Stomach (tissue), 9 donors: ENCODE results near the gene SULT1C4. TPM values are rescaled to one million over a fixed set of nuclear protein-coding genes. Genes with fewer than 3 reads are reported as not detected.
"Not testable (repeated sequence)": the region's sequence is repeated elsewhere in the genome, so short reads cannot be mapped to it uniquely, and the experiment has no call there.

ENCODE experiments used
- DNase-seq, 2 donors: peaks; one replicate each; pipeline versions ENCODE4 v3.0.0 to v3.0.0-alpha.2; 2013 to 2019
- H3K27ac ChIP-seq, 5 donors: fragments of 200-600 bp in 4 of 5; sonication (generic) in 4 of 5; one replicate each; pipeline ENCODE4 v1.5.1; 2013 to 2019; ENCODE audit warnings: mild to moderate bottlenecking in 1 of 5, moderate library complexity in 1 of 5
- H3K27me3 ChIP-seq, 3 donors: fragments of 200-600 bp; sonication (generic); one replicate each; pipeline ENCODE4 v1.5.1; 2017 to 2019; ENCODE audit warnings: mixed run types in 1 of 3
- H3K36me3 ChIP-seq, 4 donors: fragments of 200-600 bp; sonication (generic); 1 replicate in 3 of 4; 2 replicates in 1 of 4; pipeline ENCODE4 v1.5.1; 2016 to 2019
- H3K4me1 ChIP-seq, 4 donors: fragments of 200-600 bp; sonication (generic); one replicate each; pipeline ENCODE4 v1.5.1; 2016 to 2019
- H3K4me3 ChIP-seq, 4 donors: fragments of 200-600 bp; sonication (generic) in 3 of 4; one replicate each; pipeline ENCODE4 v1.5.1; 2016 to 2019; ENCODE audit warnings: mild to moderate bottlenecking in 1 of 4
- H3K9me3 ChIP-seq, 4 donors: fragments of 200-600 bp; sonication (generic); one replicate each; pipeline ENCODE4 v1.5.1; 2016 to 2019
- CTCF ChIP-seq, 7 experiments: fragments of 450-650 bp in 4 of 7; fragments of 200-600 bp in 3 of 7; sonication (generic) in 3 of 7; IDR thresholded peaks; one replicate each; pipeline ENCODE4 v1.5.1; 2016 to 2019; ENCODE audit warnings: antibody characterized with exemption in 7 of 7, control low read depth in 2 of 7, mild to moderate bottlenecking in 1 of 7
- EP300 ChIP-seq: sonication (generic); formaldehyde crosslinking; IDR thresholded peaks from one replicate; pipeline ENCODE4 v1.6.1; 2017; ENCODE audit warnings: antibody characterized with exemption
- POLR2A ChIP-seq, 4 donors: fragments of 450-650 bp; IDR thresholded peaks; one replicate each; pipeline ENCODE4 v1.6.1; 2016; ENCODE audit warnings: antibody characterized with exemption in 4 of 4, control low read depth in 2 of 4, mild to moderate bottlenecking in 1 of 4, moderate library complexity in 1 of 4
- POLR2AphosphoS5 ChIP-seq, 3 donors: sonication (generic); formaldehyde crosslinking; IDR thresholded peaks; one replicate each; pipeline ENCODE4 v1.6.1; 2016; ENCODE audit warnings: antibody characterized with exemption in 3 of 3
- WGBS, 5 donors: extraction: QIAGEN DNeasy Blood & Tissue Kit in 3 of 5; methylation state at CpG; one replicate each; pipeline versions ENCODE4 v1.1.5 to v1.1.7; 2013 to 2018; 5-methylcytosine and 5-hydroxymethylcytosine counted together
- intact Hi-C: fragments of 100-400 bp; cut with DNase I; formaldehyde crosslinking; loops from one replicate; pipeline ENCODE4 v1.15.1; 2023; ENCODE audit warnings: low total_unique reads
- polyA plus RNA-seq, 3 donors: library from polyadenylated mRNA; stranded (reverse); fragments of 200-250 nt; gene quantifications; one replicate each; pipeline ENCODE4 v1.2.3, GENCODE V29; 2013
- total RNA-seq, 5 donors: library from RNA; depleted of rRNA; stranded (reverse); fragments of >200 nt; gene quantifications; one replicate each; pipeline versions ENCODE4 v1.1.0 to v1.2.3, GENCODE V29; 2014 to 2016
- donor health status: healthy with polysubstance abuse.
- donor health status: Bipolar disorder and iron deficiency.
- donor health status: healthy.

Gene SULT1C4
- total and polyA plus RNA-seq, 8 donors, result 0.62 to 20.7 (median 2.0) TPM; not detected in 3

GRCh38 chr2:108349571-108349928, 28.2 kb upstream of the SULT1C4 start:
- no peak for TF ChIP-seq CTCF (IDR thresholded peaks at IDR 0.05)
- TF ChIP-seq POLR2AphosphoS5 (IDR thresholded peaks at IDR 0.05), result no peak
- TF ChIP-seq POLR2A (IDR thresholded peaks at IDR 0.05), result no peak
- TF ChIP-seq EP300, result no peak
- intact Hi-C loops, result no loop called here
- no peak overlapping the region for H3K27ac ChIP-seq
- DNase-seq, result no peak
- peaks cover 0 to 6% (median 0%) of the 10 kb centered on the region in 4 donors for H3K4me1 ChIP-seq
- no peaks in the 10 kb centered on the region for H3K36me3 ChIP-seq
- 85 to 88% (median 87%) methylated on average over 2 of the region's 2 CpGs for WGBS, 5 donors
- peaks cover 0 to 3% (median 0%) of the 10 kb centered on the region in 3 donors for H3K27me3 ChIP-seq
- no peak overlapping the region for H3K4me3 ChIP-seq
- H3K9me3 ChIP-seq, result no peaks in the 10 kb centered on the region

GRCh38 chr2:108351889-108352288, 25.9 kb upstream of the SULT1C4 start:
- DNase-seq, result no peak
- intact Hi-C loops, result no loop called here
- TF ChIP-seq EP300 (no peak), POLR2A (IDR thresholded peaks at IDR 0.05) (no peak), CTCF (IDR thresholded peaks at IDR 0.05) (no peak), POLR2AphosphoS5 (IDR thresholded peaks at IDR 0.05) (no peak)
- Histone ChIP-seq H3K36me3 (no peaks in the 10 kb centered on the region), H3K4me1 (no peaks in the 10 kb centered on the region), H3K27ac (no peak overlapping the region), H3K4me3 (no peak overlapping the region), H3K9me3 (no peaks in the 10 kb centered on the region), H3K27me3 (no peaks in the 10 kb centered on the region)

GRCh38 chr2:108354136-108354535, 23.6 kb upstream of the SULT1C4 start:
- Histone ChIP-seq H3K4me3 (no peak overlapping the region), H3K4me1 (no peaks in the 10 kb centered on the region), H3K27me3 (no peaks in the 10 kb centered on the region), H3K27ac (no peak overlapping the region), H3K36me3 (no peaks in the 10 kb centered on the region), H3K9me3 (no peaks in the 10 kb centered on the region)
- WGBS, 5 donors, result 65 to 77% (median 74%) methylated on average over 5 of the region's 5 CpGs
- no peak for DNase-seq
- no peak for TF ChIP-seq POLR2A (IDR thresholded peaks at IDR 0.05)
- no peak for TF ChIP-seq CTCF (IDR thresholded peaks at IDR 0.05)
- no peak for TF ChIP-seq POLR2AphosphoS5 (IDR thresholded peaks at IDR 0.05)
- no peak for TF ChIP-seq EP300
- intact Hi-C loops, result no loop called here

- TF ChIP-seq CTCF (IDR thresholded peaks at IDR 0.05) (no peak), POLR2A (IDR thresholded peaks at IDR 0.05) (no peak), POLR2AphosphoS5 (IDR thresholded peaks at IDR 0.05) (no peak), EP300 (no peak)
- H3K4me1 ChIP-seq, result no peaks in the 10 kb centered on the region
- no peaks in the 10 kb centered on the region for H3K27me3 ChIP-seq
- H3K9me3 ChIP-seq, result no peaks in the 10 kb centered on the region
- WGBS, 5 donors, result 52 to 75% (median 55%) methylated on average over 2 of the region's 2 CpGs
- no peaks in the 10 kb centered on the region for H3K36me3 ChIP-seq
- H3K27ac ChIP-seq, result no peak overlapping the region
- no peak overlapping the region for H3K4me3 ChIP-seq
- DNase-seq, result no peak
- intact Hi-C loops, result no loop called here
These were observed 21.6 kb upstream of the SULT1C4 start for GRCh38 chr2:108355906-108356734.

GRCh38 chr2:108359336-108359735, 18.4 kb upstream of the SULT1C4 start:
- intact Hi-C loops, H3K36me3 ChIP-seq, H3K27ac ChIP-seq, H3K4me3 ChIP-seq, H3K27me3 ChIP-seq, H3K4me1 ChIP-seq, H3K9me3 ChIP-seq, DNase-seq: not testable (repeated sequence)
- WGBS, 5 donors, result 68 to 82% (median 69%) methylated on average over 1 of the region's 1 CpG
